Lower lobe of right lung (tissue), 2 donors: ENCODE results near the gene GRAMD1C. TPM values are rescaled to one million over a fixed set of nuclear protein-coding genes. Genes with fewer than 3 reads are reported as not detected.

Source experiments
- ATAC-seq, 2 donors: fragments of 200-7000 bp; cut with Tn5 transposase; one replicate each; pipeline ENCODE4 v1.9.1; 2020 to 2022; ENCODE audit warnings: mild to moderate bottlenecking in 2 of 2, moderate library complexity in 2 of 2
- DNase-seq: peaks from one replicate; pipeline ENCODE4 v3.0.0-alpha.2; 2020
- H3K27ac ChIP-seq: fragments of 200-600 bp; one replicate; pipeline ENCODE4 v1.8.0; 2022
- H3K27me3 ChIP-seq: fragments of 200-600 bp; one replicate; pipeline ENCODE4 v1.8.0; 2022; ENCODE audit warnings: low read depth
- H3K36me3 ChIP-seq: fragments of 200-600 bp; one replicate; pipeline ENCODE4 v1.8.0; 2022; ENCODE audit warnings: mild to moderate bottlenecking
- H3K4me1 ChIP-seq: fragments of 200-600 bp; one replicate; pipeline ENCODE4 v1.8.0; 2022
- H3K4me3 ChIP-seq: fragments of 200-600 bp; one replicate; pipeline ENCODE4 v1.8.0; 2022; ENCODE audit warnings: mild to moderate bottlenecking
- H3K9me3 ChIP-seq: fragments of 200-600 bp; one replicate; pipeline ENCODE4 v1.8.0; 2022
- CTCF ChIP-seq: fragments of 200-600 bp; IDR thresholded peaks from one replicate; pipeline ENCODE4 v1.8.0; 2022; ENCODE audit warnings: antibody characterized with exemption, mild to moderate bottlenecking
- intact Hi-C: fragments of 100-400 bp; cut with DNase I; formaldehyde crosslinking; loops from one replicate; pipeline ENCODE4 v1.11.0; 2022
- total RNA-seq: library from RNA; stranded (reverse); fragmentation: NEBNext Ultra II Directional; extraction: Animal tissue kit (Norgen Biotek cat#: 25700); gene quantifications from one replicate; pipeline ENCODE4 v1.2.1, GENCODE V29; 2021
- donor health status: DM: no; HTN: yes; CAD: no; lungs with severe emphysema.

GRAMD1C gene
- total RNA-seq, 1 donor from 2014 or later: 9.2 TPM

GRCh38 chr3:113804661-113805060 lies 33.9 kb upstream of the GRAMD1C start:
- Histone ChIP-seq H3K27me3 (no peaks in the 10 kb centered on the region), H3K36me3 (peaks cover 98% of the 10 kb centered on the region), H3K9me3 (no peaks in the 10 kb centered on the region), H3K4me1 (no peaks in the 10 kb centered on the region), H3K4me3 (no peak overlapping the region), H3K27ac (no peak overlapping the region)
- DNase-seq: no peak
- no peak for TF ChIP-seq CTCF
- ATAC-seq: no peak
- intact Hi-C loops: no loop called here

- Histone ChIP-seq H3K4me3 (no peak overlapping the region), H3K27ac (no peak overlapping the region), H3K4me1 (no peaks in the 10 kb centered on the region), H3K27me3 (no peaks in the 10 kb centered on the region), H3K9me3 (no peaks in the 10 kb centered on the region), H3K36me3 (peaks cover 98% of the 10 kb centered on the region)
- DNase-seq (no peak), ATAC-seq (no peak)
- no peak for TF ChIP-seq CTCF
- intact Hi-C loops: no loop called here
These were observed 33.3 kb upstream of the GRAMD1C start for GRCh38 chr3:113805249-113805648.

GRCh38 chr3:113812854-113813253 lies 25.7 kb upstream of the GRAMD1C start:
- TF ChIP-seq CTCF: no peak
- intact Hi-C loops: no loop called here
- no peak overlapping the region for H3K27ac ChIP-seq
- no peaks in the 10 kb centered on the region for H3K4me1 ChIP-seq
- H3K9me3 ChIP-seq: no peaks in the 10 kb centered on the region
- no peak overlapping the region for H3K4me3 ChIP-seq
- peaks cover 45% of the 10 kb centered on the region for H3K36me3 ChIP-seq
- no peaks in the 10 kb centered on the region for H3K27me3 ChIP-seq
- DNase-seq: no peak
- ATAC-seq: no peak

GRCh38 chr3:113819866-113820265 lies 18.7 kb upstream of the GRAMD1C start:
- Histone ChIP-seq H3K27me3 (no peaks in the 10 kb centered on the region), H3K9me3 (no peaks in the 10 kb centered on the region), H3K4me1 (no peaks in the 10 kb centered on the region), H3K36me3 (no peaks in the 10 kb centered on the region), H3K27ac (no peak overlapping the region), H3K4me3 (no peak overlapping the region)
- DNase-seq (no peak), ATAC-seq (no peak)
- intact Hi-C loops: no loop called here
- no peak for TF ChIP-seq CTCF

- intact Hi-C loops: no loop called here
- no peak for ATAC-seq
- Histone ChIP-seq H3K4me3 (no peak overlapping the region), H3K27ac (no peak overlapping the region), H3K27me3 (no peaks in the 10 kb centered on the region), H3K36me3 (no peaks in the 10 kb centered on the region), H3K9me3 (no peaks in the 10 kb centered on the region), H3K4me1 (peaks cover 3% of the 10 kb centered on the region)
- DNase-seq: no peak
- no peak for TF ChIP-seq CTCF
These were observed 13.5 kb upstream of the GRAMD1C start for GRCh38 chr3:113825090-113825489.

GRCh38 chr3:113828600-113828999 lies 10.0 kb upstream of the GRAMD1C start:
- intact Hi-C loops: no loop called here
- no peaks in the 10 kb centered on the region for H3K36me3 ChIP-seq
- H3K9me3 ChIP-seq: no peaks in the 10 kb centered on the region
- H3K27me3 ChIP-seq: no peaks in the 10 kb centered on the region
- H3K27ac ChIP-seq: no peak overlapping the region
- H3K4me3 ChIP-seq: no peak overlapping the region
- ATAC-seq (no peak), DNase-seq (no peak)
- TF ChIP-seq CTCF: no peak
- H3K4me1 ChIP-seq: peaks cover 8% of the 10 kb centered on the region
